Measurements from ENCODE around the gene EPHX1.
"Not testable (repeated sequence)": the region's sequence is repeated elsewhere in the genome, so short reads cannot be mapped to it uniquely, and the experiment has no call there.

Gene EPHX1

GRCh38 chr1:225817611-225818061, 7.7 kb downstream of the EPHX1 start:
- no peak for DNase-seq

GRCh38 chr1:225818229-225818628, 8.3 kb downstream of the EPHX1 start:
- DNase-seq, result no peak

- no peak for DNase-seq
These were observed 9.6 kb downstream of the EPHX1 start for GRCh38 chr1:225819346-225820192.

- DNase-seq, result no peak
These were observed 10.7 kb downstream of the EPHX1 start for GRCh38 chr1:225820522-225821120.

GRCh38 chr1:225822655-225823403, 12.9 kb downstream of the EPHX1 start:
- no peak for DNase-seq

- no peak for DNase-seq
These were observed 13.9 kb downstream of the EPHX1 start for GRCh38 chr1:225823811-225824261.

- DNase-seq, result no peak
These were observed 14.6 kb downstream of the EPHX1 start for GRCh38 chr1:225824533-225824941.

GRCh38 chr1:225825078-225825477, 15.2 kb downstream of the EPHX1 start:
- no peak for DNase-seq

GRCh38 chr1:225825607-225826007, 15.7 kb downstream of the EPHX1 start:
- no peak for DNase-seq

GRCh38 chr1:225827076-225827475, 17.2 kb downstream of the EPHX1 start:
- no peak for DNase-seq

GRCh38 chr1:225828706-225829345, 18.9 kb downstream of the EPHX1 start:
- no peak for DNase-seq

GRCh38 chr1:225830841-225831240, 20.9 kb downstream of the EPHX1 start:
- no peak for DNase-seq

- DNase-seq, result no peak
These were observed 24.7 kb downstream of the EPHX1 start for GRCh38 chr1:225834417-225835329.

GRCh38 chr1:225835856-225836255, 25.9 kb downstream of the EPHX1 start:
- DNase-seq, result no peak

GRCh38 chr1:225836296-225836695, 26.4 kb downstream of the EPHX1 start:
- DNase-seq, result not testable (repeated sequence)

- no peak for DNase-seq
These were observed 28.9 kb downstream of the EPHX1 start for GRCh38 chr1:225838793-225839192.

- no peak for DNase-seq
These were observed 30.3 kb downstream of the EPHX1 start for GRCh38 chr1:225840223-225840610.

- DNase-seq, result no peak
These were observed 30.8 kb downstream of the EPHX1 start for GRCh38 chr1:225840713-225841112.

- no peak for DNase-seq
These were observed 32.1 kb downstream of the EPHX1 start for GRCh38 chr1:225842074-225842473.

GRCh38 chr1:225842788-225843425, 33.0 kb downstream of the EPHX1 start:
- DNase-seq, result no peak

GRCh38 chr1:225843426-225843795, 33.5 kb downstream of the EPHX1 start:
- no peak for DNase-seq

Measured in CD4-positive, alpha-beta T cell treated with Interleukin-17A for 1 hour (primary cell).